ENCODE results near the gene PFN1. TPM values are rescaled to one million over a fixed set of nuclear protein-coding genes. Genes with fewer than 3 reads are reported as not detected.
"Not testable (repeated sequence)": the region's sequence is repeated elsewhere in the genome, so short reads cannot be mapped to it uniquely, and the experiment has no call there.

The PFN1 gene
- total and polyA plus RNA-seq, 2 experiments from 2014 or later = 244 to 706 TPM

- Histone ChIP-seq H2AFZ (no peak within 1 kb of the TSS), H4K20me1 (ENCODE audit: insufficient read depth, poor library complexity, severe bottlenecking) (no peaks in the 10 kb centered on the region), H3K9me3 (ENCODE audit: low read depth) (no peaks in the 10 kb centered on the region), H3K27ac (no peak within 1 kb of the TSS), H3K4me2 (no peak within 1 kb of the TSS), H3K4me3 (no peak within 1 kb of the TSS), H3K4me1 (ENCODE audit: insufficient read depth) (no peaks in the 10 kb centered on the region), H3K36me3 (replicated peaks; ENCODE audit: insufficient read depth, low read depth) (no peaks in the 10 kb centered on the region), H3K9me2 (replicated peaks; ENCODE audit: insufficient read depth) (no peaks in the 10 kb centered on the region), H3K27me3 (no peaks in the 10 kb centered on the region), H3K79me2 (no peaks in the 10 kb centered on the region)
- DNase-seq (ENCODE audit: low spot score) = no peak
- TF ChIP-seq EZH2 (IDR thresholded peaks at IDR 0.05; ENCODE audit: borderline replicate concordance) (no peak), CTCF (IDR thresholded peaks at IDR 0.05; ENCODE audit: poor library complexity) (no peak), EZH2phosphoT487 (IDR thresholded peaks at IDR 0.05; ENCODE audit: low read depth, severe bottlenecking, unreplicated experiment) (no peak)
- WGBS (ENCODE audit: low lambda C conversion rate, missing lambda C conversion rate) = 95% methylated on average over 14 of the region's 14 CpGs
Measured at GRCh38 chr17:4931963-4932362, 16.4 kb downstream of the PFN1 start, which contains the start of gene GP1BA. Gene GP1BA (plus strand): TSS chr17:4932277. CDS start chr17:4932605, 328 bp downstream.

GRCh38 chr17:4928881-4929280 is 19.4 kb downstream of the PFN1 start:
- Histone ChIP-seq H3K27ac (no peak overlapping the region), H3K79me2 (no peaks in the 10 kb centered on the region), H3K36me3 (replicated peaks; ENCODE audit: insufficient read depth, low read depth) (no peaks in the 10 kb centered on the region), H3K4me1 (ENCODE audit: insufficient read depth) (no peaks in the 10 kb centered on the region), H4K20me1 (ENCODE audit: insufficient read depth, poor library complexity, severe bottlenecking) (no peaks in the 10 kb centered on the region), H3K27me3 (no peaks in the 10 kb centered on the region), H3K9me3 (ENCODE audit: low read depth) (no peaks in the 10 kb centered on the region), H3K4me3 (no peak overlapping the region), H3K9me2 (replicated peaks; ENCODE audit: insufficient read depth) (no peaks in the 10 kb centered on the region), H2AFZ (no peak overlapping the region), H3K4me2 (no peak overlapping the region)
- TF ChIP-seq EZH2phosphoT487 (IDR thresholded peaks at IDR 0.05; ENCODE audit: low read depth, severe bottlenecking, unreplicated experiment) (no peak), CTCF (IDR thresholded peaks at IDR 0.05; ENCODE audit: poor library complexity) (no peak), EZH2 (IDR thresholded peaks at IDR 0.05; ENCODE audit: borderline replicate concordance) (no peak)
- WGBS (ENCODE audit: low lambda C conversion rate, missing lambda C conversion rate) = over 99% methylated on average over 18 of the region's 18 CpGs
- no peak for DNase-seq (ENCODE audit: low spot score)

GRCh38 chr17:4926577-4927335 is 21.6 kb downstream of the PFN1 start:
- H3K4me3 ChIP-seq; H3K79me2 ChIP-seq; H3K4me1 ChIP-seq (ENCODE audit: insufficient read depth); H4K20me1 ChIP-seq (ENCODE audit: insufficient read depth, poor library complexity, severe bottlenecking); H3K9me2 ChIP-seq (replicated peaks; ENCODE audit: insufficient read depth); H3K27ac ChIP-seq; H3K4me2 ChIP-seq; H2AFZ ChIP-seq; DNase-seq (ENCODE audit: low spot score); H3K27me3 ChIP-seq; H3K9me3 ChIP-seq (ENCODE audit: low read depth); H3K36me3 ChIP-seq (replicated peaks; ENCODE audit: insufficient read depth, low read depth): not testable (repeated sequence)
- 93% methylated on average over 18 of the region's 24 CpGs for WGBS (ENCODE audit: low lambda C conversion rate, missing lambda C conversion rate)

GRCh38 chr17:4921320-4921719 is 27.0 kb downstream of the PFN1 start:
- WGBS (ENCODE audit: low lambda C conversion rate, missing lambda C conversion rate) = 94% methylated on average over 4 of the region's 4 CpGs
- no peaks in the 10 kb centered on the region for H3K36me3 ChIP-seq (replicated peaks; ENCODE audit: insufficient read depth, low read depth)

More at GRCh38 chr17:4921320-4921719, 27.0 kb downstream of the PFN1 start:
- Histone ChIP-seq H3K27me3 (no peaks in the 10 kb centered on the region), H3K79me2 (no peaks in the 10 kb centered on the region), H3K4me1 (ENCODE audit: insufficient read depth) (no peaks in the 10 kb centered on the region), H2AFZ (no peak overlapping the region), H4K20me1 (ENCODE audit: insufficient read depth, poor library complexity, severe bottlenecking) (no peaks in the 10 kb centered on the region), H3K4me2 (no peak overlapping the region), H3K9me2 (replicated peaks; ENCODE audit: insufficient read depth) (no peaks in the 10 kb centered on the region), H3K4me3 (no peak overlapping the region), H3K27ac (no peak overlapping the region), H3K9me3 (ENCODE audit: low read depth) (no peaks in the 10 kb centered on the region)
- DNase-seq (ENCODE audit: low spot score) = no peak
- TF ChIP-seq CTCF (IDR thresholded peaks at IDR 0.05; ENCODE audit: poor library complexity) (no peak), EZH2 (IDR thresholded peaks at IDR 0.05; ENCODE audit: borderline replicate concordance) (no peak), EZH2phosphoT487 (IDR thresholded peaks at IDR 0.05; ENCODE audit: low read depth, severe bottlenecking, unreplicated experiment) (no peak)
